Keratinocyte (primary cell): ENCODE results near the gene TCP11L2.

Experiments used
- CTCF ChIP-seq, 3 experiments: IDR thresholded peaks in 1 of 3; conservative IDR thresholded peaks in 1 of 3; optimal IDR thresholded peaks in 1 of 3; 2 replicates in 2 of 3; 3 replicates in 1 of 3; pipeline versions ENCODE3 to v1.5.1; 2011; ENCODE audit warnings: low read length in 3 of 3, mild to moderate bottlenecking in 3 of 3, moderate library complexity in 2 of 3, control low read depth in 1 of 3, inconsistent platforms in 1 of 3; ENCODE audit not compliant: insufficient read depth in 2 of 3; ENCODE audit errors: extremely low read depth in 1 of 3
- EZH2 ChIP-seq: IDR thresholded peaks from one replicate; pipeline ENCODE4 v1.6.1; 2012; ENCODE audit warnings: inconsistent platforms, mild to moderate bottlenecking, low read length, moderate library complexity

GRCh38 chr12:106265116-106265515 is 37.4 kb upstream of the TCP11L2 start:
- TF ChIP-seq CTCF (optimal IDR thresholded peaks at IDR 0.05 in 1 of 3, IDR thresholded peaks at IDR 0.05 in 1 of 3, conservative IDR thresholded peaks at IDR 0.05 in 1 of 3; ENCODE audit: extremely low read depth in 1 of 3, insufficient read depth in 2 of 3, low read length in 3 of 3): no peak
- TF ChIP-seq EZH2: no peak
